Activated CD4-positive, alpha-beta T cell treated with anti-CD3 and anti-CD28 coated beads, Interleukin-2, Interleukin-4, amounts not matched to agents 100 ng/mL and 50 ng/mL, durations not matched to agents 16 hours and 8 hours (primary cell): Measurements from ENCODE around the gene ZBTB34.

Source experiments
- DNase-seq: peaks from one replicate; pipeline ENCODE4 v3.0.0-alpha.2; 2020; ENCODE audit warnings: low spot score

Gene ZBTB34

DNA sequence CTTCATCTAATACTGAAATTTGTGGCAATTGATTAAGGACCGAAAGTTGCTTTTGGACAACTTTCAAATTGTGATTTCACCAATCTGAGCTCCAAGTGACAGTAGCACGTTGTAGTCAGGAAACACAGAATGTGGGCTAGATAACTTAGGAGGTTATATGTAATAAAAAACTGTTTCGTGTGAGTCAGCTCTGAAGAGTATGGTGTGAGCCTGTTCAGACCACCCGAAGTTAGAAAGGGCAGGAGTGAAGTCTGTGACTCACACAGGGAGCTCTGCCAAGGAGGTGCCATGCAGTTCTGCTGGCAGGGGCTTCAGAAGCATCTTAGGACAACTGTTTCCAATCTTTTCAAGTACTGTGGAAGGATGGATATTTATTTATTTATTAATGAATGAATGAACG is 16.4 kb upstream of the ZBTB34 start:
- DNase-seq: no peak

DNA sequence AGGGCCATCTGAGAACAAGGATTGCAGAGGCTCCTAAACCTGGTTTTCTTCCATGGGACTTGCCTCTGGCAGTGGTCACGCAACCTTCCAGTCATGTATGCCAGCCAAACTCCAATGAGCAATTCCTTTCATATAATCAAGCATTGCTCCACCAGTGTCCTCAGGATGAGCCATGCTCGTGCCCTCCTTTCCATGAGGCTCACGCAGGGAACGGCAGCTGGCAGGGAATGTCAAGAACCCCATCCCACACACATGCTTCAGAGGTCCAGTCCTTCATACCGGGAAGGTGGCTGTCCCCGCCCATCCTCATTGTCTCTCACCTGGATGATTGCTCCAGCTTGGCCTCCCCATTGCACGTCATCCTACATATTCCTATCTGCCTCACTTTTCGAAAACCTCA is 13.4 kb upstream of the ZBTB34 start:
- DNase-seq: no peak

- no peak for DNase-seq
These were observed 10.7 kb upstream of the ZBTB34 start for GRCh38 chr9:126849591-126850225.

DNA sequence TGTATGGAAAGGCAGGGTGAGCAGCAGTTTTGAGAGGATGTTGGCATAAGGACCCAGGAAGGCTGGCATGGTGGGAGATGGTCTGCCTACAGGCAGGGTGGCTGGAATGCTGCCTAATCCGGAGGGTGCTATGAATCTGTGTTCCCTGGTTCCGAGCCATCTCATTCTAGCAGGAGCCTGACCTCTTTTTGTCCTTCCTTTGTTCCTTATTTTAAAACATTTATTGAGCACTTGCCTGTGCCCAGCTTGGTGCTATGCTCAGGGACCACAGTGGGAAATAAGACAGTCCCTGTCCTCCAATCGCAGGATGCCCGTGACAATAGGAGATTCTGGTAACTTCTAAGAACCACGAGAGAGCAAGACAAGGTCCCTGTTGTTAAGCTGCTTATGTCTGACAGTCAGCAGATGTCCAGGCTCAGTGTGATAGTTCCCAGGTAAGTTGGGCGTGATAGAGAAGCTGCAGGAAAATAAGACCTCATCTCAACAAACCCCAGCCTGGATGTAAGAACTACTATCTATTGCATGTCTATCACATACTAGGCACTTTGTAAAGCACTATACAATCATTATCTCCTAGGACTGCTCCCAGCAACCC is 9.1 kb upstream of the ZBTB34 start:
- no peak for DNase-seq

- no peak for DNase-seq
These were observed 8.3 kb upstream of the ZBTB34 start for GRCh38 chr9:126852086-126852688.

GRCh38 chr9:126853667-126854066 is 6.8 kb upstream of the ZBTB34 start:
- no peak for DNase-seq

GRCh38 chr9:126854734-126855133 is 5.7 kb upstream of the ZBTB34 start:
- no peak for DNase-seq

DNA sequence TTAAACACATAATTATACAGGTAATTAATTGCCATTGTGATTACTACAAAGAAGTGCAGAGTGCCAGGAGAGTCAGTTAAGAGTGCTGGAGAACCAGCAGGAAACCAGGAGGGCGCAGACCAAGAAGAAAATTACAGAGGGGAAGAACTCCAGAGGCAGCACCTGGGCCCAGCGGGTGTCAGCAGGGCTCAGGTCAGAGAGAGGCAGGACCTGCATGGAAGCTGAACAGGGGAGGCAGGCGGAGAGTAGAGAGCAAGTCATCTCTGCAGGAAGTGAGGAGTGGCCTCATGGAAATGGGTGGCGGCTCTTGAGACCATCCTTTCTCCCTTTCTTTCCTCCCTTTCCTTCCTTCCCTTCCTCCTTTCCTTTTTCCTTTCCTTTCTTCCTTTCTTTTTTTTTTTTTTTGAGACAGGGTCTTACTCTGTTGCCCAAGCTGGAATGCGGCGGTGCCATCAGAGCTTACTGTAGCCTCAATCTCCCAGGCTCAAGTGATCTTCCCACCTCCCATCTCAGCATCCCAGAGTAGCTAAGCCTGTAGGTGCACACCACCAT is 4.0 kb upstream of the ZBTB34 start:
- DNase-seq: no peak

- no peak for DNase-seq
These were observed 3.0 kb upstream of the ZBTB34 start for GRCh38 chr9:126857261-126857960.

GRCh38 chr9:126859111-126859510 is 1.3 kb upstream of the ZBTB34 start:
- DNase-seq: no peak

GRCh38 chr9:126860757-126861466 is 473 bp downstream of the ZBTB34 start:
- DNase-seq: no peak

- DNase-seq: no peak
These were observed 1.3 kb downstream of the ZBTB34 start for GRCh38 chr9:126861707-126862103.

GRCh38 chr9:126862104-126862761 is 1.8 kb downstream of the ZBTB34 start:
- DNase-seq: no peak

DNA sequence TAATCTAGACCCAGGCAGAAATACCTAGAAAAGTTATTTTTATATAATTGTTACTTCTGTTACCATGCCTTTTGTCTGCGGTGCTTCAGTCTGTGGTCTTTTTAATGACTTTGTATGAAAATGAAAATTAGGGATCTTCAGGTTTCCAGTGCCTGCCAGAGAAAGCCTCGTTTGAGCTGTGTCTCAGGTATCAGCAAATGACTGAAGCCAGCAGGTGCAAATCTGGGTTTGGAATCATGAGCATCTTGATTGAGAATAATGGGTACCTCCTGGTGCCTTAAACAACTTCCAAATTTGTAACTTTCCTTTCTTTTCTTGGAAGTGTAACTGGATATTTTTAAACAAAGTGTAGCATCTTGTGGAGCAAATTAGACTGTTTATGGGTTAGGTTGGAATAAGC is 4.3 kb downstream of the ZBTB34 start:
- no peak for DNase-seq

GRCh38 chr9:126869368-126869767 is 8.9 kb downstream of the ZBTB34 start:
- no peak for DNase-seq

GRCh38 chr9:126872516-126872915 is 12.1 kb downstream of the ZBTB34 start:
- DNase-seq: no peak

- DNase-seq: no peak
These were observed 14.3 kb downstream of the ZBTB34 start for GRCh38 chr9:126874546-126875314.

GRCh38 chr9:126875756-126876510 is 15.5 kb downstream of the ZBTB34 start:
- no peak for DNase-seq

GRCh38 chr9:126876531-126876930 is 16.1 kb downstream of the ZBTB34 start:
- no peak for DNase-seq

DNA sequence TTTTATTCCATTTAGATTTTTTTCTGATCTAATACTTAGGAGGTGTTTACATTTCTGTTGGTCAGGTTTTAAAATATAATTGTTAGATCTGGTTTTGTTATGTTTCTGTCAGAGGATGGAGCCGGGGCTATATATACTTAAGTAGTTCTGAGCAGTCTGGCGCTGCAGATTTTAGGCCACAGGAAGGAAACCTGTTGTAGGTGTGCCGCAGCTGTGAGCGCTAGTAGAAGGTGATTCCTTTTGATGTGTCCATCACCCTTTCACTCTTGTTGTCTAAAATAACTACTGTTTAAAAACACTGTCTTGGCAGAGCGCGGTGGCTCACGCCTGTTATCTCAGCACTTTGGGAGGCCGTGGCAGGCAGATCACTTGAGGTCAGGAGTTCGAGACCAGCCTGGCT is 17.0 kb downstream of the ZBTB34 start:
- no peak for DNase-seq
